ENCODE data around the gene STUM. TPM values are rescaled to one million over a fixed set of nuclear protein-coding genes. Genes with fewer than 3 reads are reported as not detected.
A peak's percentile ranks its signal among the peaks of the same experiment; 100 is the strongest.

STUM gene
- total and polyA plus RNA-seq, 2 donors from 2014 or later, result 1.6 to 1.9 TPM

DNA sequence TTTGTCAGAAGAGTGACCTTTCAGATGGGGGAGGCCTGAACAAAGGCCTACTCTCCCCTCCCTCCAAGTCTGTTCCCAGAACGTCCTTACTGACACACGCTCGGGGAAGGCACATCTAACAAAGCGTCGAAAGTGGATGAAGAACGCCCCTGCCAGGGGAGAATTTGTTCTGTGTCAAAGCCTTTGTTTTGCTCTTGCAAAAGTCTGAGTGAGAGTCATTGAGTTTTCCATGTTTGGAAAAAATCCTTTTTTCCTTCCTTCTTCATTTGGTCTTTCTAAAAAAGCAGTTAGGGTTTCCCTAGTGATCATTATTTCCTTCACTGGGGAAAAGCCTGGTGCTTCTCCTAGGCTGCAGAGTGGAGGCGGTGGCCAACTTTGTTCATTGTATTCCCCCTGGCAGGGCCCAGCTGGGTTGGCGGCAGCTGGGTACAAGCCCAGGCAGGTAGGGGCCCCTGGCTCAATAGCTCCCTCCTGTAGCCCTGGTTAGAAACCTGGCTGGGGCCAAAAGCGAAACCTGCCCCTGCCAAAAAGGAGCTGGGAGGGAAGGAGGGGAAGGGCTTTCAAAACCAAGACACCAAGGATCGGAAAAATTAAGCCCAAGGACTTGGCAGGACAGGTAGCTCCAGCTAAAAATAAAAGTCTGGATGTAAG, 109.5 kb downstream of the STUM start:
- FAIRE-seq (no peak), DNase-seq (peak in 1 of 5 donors; percentile 61)
- intact Hi-C loops (cut with DNase I), result no loop called here
- H3K9me3 ChIP-seq (ENCODE audit: control insufficient read depth in 2 of 3, insufficient read depth in 1 of 3, low read length in 3 of 3), result no peaks in the 10 kb centered on the region
- no peaks in the 10 kb centered on the region for H3K36me3 ChIP-seq (ENCODE audit: control insufficient read depth in 2 of 3, insufficient read depth in 3 of 3, low read length in 3 of 3)
- H3K4me3 ChIP-seq (ENCODE audit: low read length in 3 of 3), result no peak overlapping the region
- H3K9ac ChIP-seq (ENCODE audit: low read length in 3 of 3), result no peak overlapping the region
- no peaks in the 10 kb centered on the region for H3K27me3 ChIP-seq (ENCODE audit: control insufficient read depth, insufficient read depth, low read length)
- no peak overlapping the region for H3K27ac ChIP-seq (ENCODE audit: low read depth in 2 of 2, low read length in 2 of 2)
- peaks cover 4 to 56% (median 31%) of the 10 kb centered on the region in 3 donors for H3K4me1 ChIP-seq (ENCODE audit: control insufficient read depth in 2 of 3, insufficient read depth in 2 of 3, low read depth in 1 of 3, low read length in 3 of 3)
- TF ChIP-seq CTCF (IDR thresholded peaks at IDR 0.05; ENCODE audit: borderline replicate concordance, extremely low read depth, insufficient read depth), result no peak

DNA sequence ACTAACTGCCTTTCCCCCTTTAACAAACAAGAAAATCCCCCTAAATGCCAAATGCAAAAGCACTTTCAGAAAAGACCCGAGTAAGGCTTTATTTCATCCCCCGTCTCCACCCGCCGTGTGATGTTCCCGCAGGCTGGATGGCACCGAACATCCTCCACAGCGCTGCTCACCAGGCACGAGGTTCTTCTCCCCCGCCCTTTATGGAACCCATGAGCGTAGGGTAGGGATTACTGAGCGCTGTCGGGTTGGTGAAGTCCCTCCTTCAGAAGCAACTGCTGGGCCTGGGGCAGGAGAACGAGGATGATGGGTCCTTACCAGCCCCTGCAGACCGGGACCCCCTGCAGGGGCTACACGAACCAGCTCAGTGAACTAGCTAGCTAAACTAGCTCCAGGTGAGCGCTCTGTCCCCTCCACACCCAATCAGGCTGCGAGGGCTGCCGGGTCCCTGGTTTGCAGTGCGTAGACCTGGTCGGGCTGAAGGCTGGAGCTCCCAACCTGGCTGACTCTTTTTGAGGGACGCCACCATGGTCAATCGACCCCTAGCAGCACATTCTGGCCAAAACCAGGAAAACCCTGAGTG, 110.1 kb downstream of the STUM start:
- H3K4me3 ChIP-seq (ENCODE audit: low read length in 3 of 3), result no peak overlapping the region
- no peaks in the 10 kb centered on the region for H3K36me3 ChIP-seq (ENCODE audit: control insufficient read depth in 2 of 3, insufficient read depth in 3 of 3, low read length in 3 of 3)
- H3K27ac ChIP-seq (ENCODE audit: low read depth in 2 of 2, low read length in 2 of 2), result peak overlapping the region in 1 of 2 donors; percentile 23
- H3K4me1 ChIP-seq (ENCODE audit: control insufficient read depth in 2 of 3, insufficient read depth in 2 of 3, low read depth in 1 of 3, low read length in 3 of 3), result peaks cover 4 to 60% (median 34%) of the 10 kb centered on the region in 3 donors
- TF ChIP-seq CTCF (IDR thresholded peaks at IDR 0.05; ENCODE audit: borderline replicate concordance, extremely low read depth, insufficient read depth), result no peak
- FAIRE-seq (no peak), DNase-seq (peak in 1 of 5 donors; percentile 63)
- no peak overlapping the region for H3K9ac ChIP-seq (ENCODE audit: low read length in 3 of 3)
- intact Hi-C loops (cut with DNase I), result no loop called here
- no peaks in the 10 kb centered on the region for H3K9me3 ChIP-seq (ENCODE audit: control insufficient read depth in 2 of 3, insufficient read depth in 1 of 3, low read length in 3 of 3)
- no peaks in the 10 kb centered on the region for H3K27me3 ChIP-seq (ENCODE audit: control insufficient read depth, insufficient read depth, low read length)

Other genes starting within 250 kb of the STUM start
- 2.7 TPM for gene LIN9, start 239.6 kb upstream of the STUM start, total RNA-seq
- gene LIN9, start 239.6 kb upstream of the STUM start, polyA plus RNA-seq (ENCODE audit: insufficient read depth, low read depth, low replicate concordance), result 0.73 TPM
- 71.1 TPM for gene PARP1, start 140.7 kb upstream of the STUM start, total RNA-seq
- gene PARP1, start 140.7 kb upstream of the STUM start, polyA plus RNA-seq (ENCODE audit: insufficient read depth, low read depth, low replicate concordance), result 37.9 TPM
- gene ITPKB, start 190.5 kb downstream of the STUM start, total RNA-seq, result 39.3 TPM
- gene ITPKB, start 190.5 kb downstream of the STUM start, polyA plus RNA-seq (ENCODE audit: insufficient read depth, low read depth, low replicate concordance), result 20.2 TPM